Panc1 (cell line): ENCODE data around the gene SMAD9. TPM values are rescaled to one million over a fixed set of nuclear protein-coding genes. Genes with fewer than 3 reads are reported as not detected.

Experiments used
- ATAC-seq: fragments of 200-7000 bp; cut with Tn5 transposase; 2 replicates; pipeline ENCODE4 v1.9.1; 2020; ENCODE audit warnings: mild to moderate bottlenecking, moderate library complexity
- BruUV-seq: library from RNA; stranded (reverse); fragments of 400-500 nt; replicated peaks from 2 replicates; lab custom pipeline; 2021; lab: Mats Ljungman, UMichigan
- CTCF ChIA-PET: fragments of 300-600 bp; sonication (Branson Sonifier 250); formaldehyde crosslinking; loops from one replicate; lab custom pipeline; 2022; ENCODE audit warnings: antibody characterized with exemption; lab: Charles Lee
- POLR2A ChIA-PET: fragments of 300-600 bp; sonication (Branson Sonifier 250); formaldehyde crosslinking; loops from one replicate; lab custom pipeline; 2022; ENCODE audit warnings: antibody characterized with exemption; lab: Charles Lee
- DNase-seq: peaks from one replicate; pipeline ENCODE4 v3.0.0-alpha.2; 2010; ENCODE audit warnings: low read depth, low spot score
- H3K27ac ChIP-seq: 2 replicates; pipeline ENCODE4 v1.5.1; 2011; ENCODE audit warnings: mild to moderate bottlenecking, low read length, inconsistent platforms
- H3K27me3 ChIP-seq: fragments of 200-500 bp; sonication (Bioruptor generic); 2 replicates; pipeline ENCODE4 v1.6.0; 2014; ENCODE audit warnings: low read length, inconsistent platforms; ENCODE audit not compliant: control insufficient read depth, insufficient read depth
- H3K36me3 ChIP-seq: fragments of 200-500 bp; sonication (Bioruptor generic); 2 replicates; pipeline ENCODE4 v1.5.1; 2014; ENCODE audit warnings: inconsistent platforms, mild to moderate bottlenecking, low read length, moderate library complexity; ENCODE audit not compliant: control insufficient read depth, insufficient read depth
- H3K4me1 ChIP-seq: 2 replicates; pipeline ENCODE4 v1.5.1; 2011; ENCODE audit warnings: inconsistent platforms, mild to moderate bottlenecking, low read length, moderate library complexity; ENCODE audit not compliant: control insufficient read depth, insufficient read depth
- H3K4me3 ChIP-seq, 2 experiments: 2 replicates each; pipeline ENCODE4 v1.5.1; 2011 to 2012; ENCODE audit warnings: low read depth in 2 of 2, low read length in 2 of 2, mild to moderate bottlenecking in 2 of 2, inconsistent platforms in 1 of 2, moderate library complexity in 1 of 2
- H3K9me3 ChIP-seq: fragments of 200-500 bp; sonication (Bioruptor generic); 2 replicates; pipeline ENCODE4 v1.5.1; 2014; ENCODE audit warnings: low read depth, mild to moderate bottlenecking, inconsistent platforms, low read length, moderate library complexity; ENCODE audit not compliant: control insufficient read depth, insufficient read depth
- POLR2AphosphoS5 ChIP-seq: IDR thresholded peaks from 2 replicates; pipeline ENCODE4 v1.6.1; 2012; ENCODE audit warnings: mild to moderate bottlenecking, low read depth, low read length, moderate library complexity
- SIN3A ChIP-seq: IDR thresholded peaks from 2 replicates; pipeline ENCODE4 v1.6.1; 2012; ENCODE audit warnings: low read depth, mild to moderate bottlenecking, low read length, moderate library complexity, borderline replicate concordance; ENCODE audit not compliant: insufficient read depth
- TCF7L2 ChIP-seq: IDR thresholded peaks from 2 replicates; pipeline ENCODE4 v1.6.1; 2011; ENCODE audit warnings: mild to moderate bottlenecking, low read depth, low read length, inconsistent platforms
- in situ Hi-C: cut with HindIII; loops from 2 replicates; pipeline ENCODE4 v1.10.0; 2016; ENCODE audit warnings: low sequenced_read_pairs, low pct_unique_long_range_greater_than_20kb
- intact Hi-C: fragments of 100-400 bp; cut with micrococcal nuclease; formaldehyde crosslinking; loops from one replicate; pipeline ENCODE4 v1.10.0; 2022; ENCODE audit not compliant: unreplicated experiment
- total RNA-seq: library from RNA; stranded (reverse); gene quantifications from one replicate; pipeline ENCODE4 v1.2.1, GENCODE V29; 2021; ENCODE audit not compliant: unreplicated experiment
- TF ChIP-seq, protein P1 (sequence below): fragments of 450-650 bp; IDR thresholded peaks from 2 replicates; pipeline ENCODE4 v1.5.1; 2017; ENCODE audit warnings: mild to moderate bottlenecking
- TF ChIP-seq, protein P2 (sequence below), 2 experiments: IDR thresholded peaks; 2 replicates each; pipeline ENCODE4 v1.6.1; 2011 to 2012; ENCODE audit warnings: low read depth in 2 of 2, control low read depth in 1 of 2, low read length in 1 of 2, mild to moderate bottlenecking in 1 of 2, moderate library complexity in 1 of 2; ENCODE audit not compliant: insufficient read depth in 1 of 2

The SMAD9 gene
- total RNA-seq, 1 experiment from 2014 or later: 2.4 TPM

DNA sequence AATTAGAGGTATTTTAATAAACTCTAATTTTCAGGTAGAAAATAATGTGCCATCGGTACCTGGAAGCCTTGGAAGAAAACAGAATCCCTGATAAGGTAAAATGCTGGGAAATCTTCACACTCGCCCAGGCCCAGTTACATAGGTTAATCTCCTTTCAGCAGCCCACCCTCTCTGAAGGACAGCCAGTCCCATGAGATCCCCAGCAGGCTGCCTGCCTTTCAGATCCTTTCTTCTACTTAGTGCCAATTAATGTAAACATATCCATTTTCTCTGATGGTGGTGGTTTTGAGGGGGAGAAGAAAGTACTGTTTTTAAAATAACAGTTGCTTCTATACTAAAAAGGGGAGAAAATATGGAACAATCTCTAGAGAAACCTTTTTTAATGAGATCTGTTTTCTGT, 12.2 kb downstream of the SMAD9 start:
- H3K27ac ChIP-seq: no peak overlapping the region
- CTCF ChIA-PET: no interaction called here
- TF ChIP-seq POLR2AphosphoS5 (no peak), TCF7L2 (no peak), SIN3A (no peak)
- TF ChIP-seq, protein P1, sequence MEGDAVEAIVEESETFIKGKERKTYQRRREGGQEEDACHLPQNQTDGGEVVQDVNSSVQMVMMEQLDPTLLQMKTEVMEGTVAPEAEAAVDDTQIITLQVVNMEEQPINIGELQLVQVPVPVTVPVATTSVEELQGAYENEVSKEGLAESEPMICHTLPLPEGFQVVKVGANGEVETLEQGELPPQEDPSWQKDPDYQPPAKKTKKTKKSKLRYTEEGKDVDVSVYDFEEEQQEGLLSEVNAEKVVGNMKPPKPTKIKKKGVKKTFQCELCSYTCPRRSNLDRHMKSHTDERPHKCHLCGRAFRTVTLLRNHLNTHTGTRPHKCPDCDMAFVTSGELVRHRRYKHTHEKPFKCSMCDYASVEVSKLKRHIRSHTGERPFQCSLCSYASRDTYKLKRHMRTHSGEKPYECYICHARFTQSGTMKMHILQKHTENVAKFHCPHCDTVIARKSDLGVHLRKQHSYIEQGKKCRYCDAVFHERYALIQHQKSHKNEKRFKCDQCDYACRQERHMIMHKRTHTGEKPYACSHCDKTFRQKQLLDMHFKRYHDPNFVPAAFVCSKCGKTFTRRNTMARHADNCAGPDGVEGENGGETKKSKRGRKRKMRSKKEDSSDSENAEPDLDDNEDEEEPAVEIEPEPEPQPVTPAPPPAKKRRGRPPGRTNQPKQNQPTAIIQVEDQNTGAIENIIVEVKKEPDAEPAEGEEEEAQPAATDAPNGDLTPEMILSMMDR: no peak
- TF ChIP-seq, protein P2, sequence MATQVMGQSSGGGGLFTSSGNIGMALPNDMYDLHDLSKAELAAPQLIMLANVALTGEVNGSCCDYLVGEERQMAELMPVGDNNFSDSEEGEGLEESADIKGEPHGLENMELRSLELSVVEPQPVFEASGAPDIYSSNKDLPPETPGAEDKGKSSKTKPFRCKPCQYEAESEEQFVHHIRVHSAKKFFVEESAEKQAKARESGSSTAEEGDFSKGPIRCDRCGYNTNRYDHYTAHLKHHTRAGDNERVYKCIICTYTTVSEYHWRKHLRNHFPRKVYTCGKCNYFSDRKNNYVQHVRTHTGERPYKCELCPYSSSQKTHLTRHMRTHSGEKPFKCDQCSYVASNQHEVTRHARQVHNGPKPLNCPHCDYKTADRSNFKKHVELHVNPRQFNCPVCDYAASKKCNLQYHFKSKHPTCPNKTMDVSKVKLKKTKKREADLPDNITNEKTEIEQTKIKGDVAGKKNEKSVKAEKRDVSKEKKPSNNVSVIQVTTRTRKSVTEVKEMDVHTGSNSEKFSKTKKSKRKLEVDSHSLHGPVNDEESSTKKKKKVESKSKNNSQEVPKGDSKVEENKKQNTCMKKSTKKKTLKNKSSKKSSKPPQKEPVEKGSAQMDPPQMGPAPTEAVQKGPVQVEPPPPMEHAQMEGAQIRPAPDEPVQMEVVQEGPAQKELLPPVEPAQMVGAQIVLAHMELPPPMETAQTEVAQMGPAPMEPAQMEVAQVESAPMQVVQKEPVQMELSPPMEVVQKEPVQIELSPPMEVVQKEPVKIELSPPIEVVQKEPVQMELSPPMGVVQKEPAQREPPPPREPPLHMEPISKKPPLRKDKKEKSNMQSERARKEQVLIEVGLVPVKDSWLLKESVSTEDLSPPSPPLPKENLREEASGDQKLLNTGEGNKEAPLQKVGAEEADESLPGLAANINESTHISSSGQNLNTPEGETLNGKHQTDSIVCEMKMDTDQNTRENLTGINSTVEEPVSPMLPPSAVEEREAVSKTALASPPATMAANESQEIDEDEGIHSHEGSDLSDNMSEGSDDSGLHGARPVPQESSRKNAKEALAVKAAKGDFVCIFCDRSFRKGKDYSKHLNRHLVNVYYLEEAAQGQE (IDR thresholded peaks at IDR 0.05; ENCODE audit: insufficient read depth in 1 of 2, low read depth in 2 of 2, low read length in 1 of 2): no peak
- BruUV-seq: no TSS peak
- no peak for ATAC-seq
- DNase-seq: no peak
- in situ Hi-C loops (no loop called here), intact Hi-C loops (no loop called here)
- no peaks in the 10 kb centered on the region for H3K27me3 ChIP-seq
- H3K9me3 ChIP-seq: no peaks in the 10 kb centered on the region
- no peaks in the 10 kb centered on the region for H3K4me1 ChIP-seq
- POLR2A ChIA-PET: no interaction called here
- no peak overlapping the region for H3K4me3 ChIP-seq
- H3K36me3 ChIP-seq: no peaks in the 10 kb centered on the region

DNA sequence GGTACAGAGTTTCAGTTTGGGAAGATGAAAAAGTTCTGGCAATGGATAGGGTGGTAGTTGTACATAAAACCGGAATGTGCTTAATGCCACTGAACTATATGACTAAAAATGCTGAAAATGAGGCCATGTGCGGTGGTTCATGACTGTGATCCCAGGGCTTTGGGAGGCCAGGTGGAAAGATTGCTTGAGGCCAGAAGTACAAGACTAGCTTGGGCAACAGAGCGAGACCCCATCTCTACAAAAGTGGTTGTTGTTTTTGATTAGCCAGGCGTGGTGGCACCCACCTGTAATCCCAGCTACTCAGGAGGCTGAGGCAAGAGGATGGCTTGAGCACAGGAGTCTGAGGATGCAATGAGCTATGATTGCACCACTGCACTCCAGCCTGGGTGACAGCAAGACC, 12.8 kb downstream of the SMAD9 start:
- Histone ChIP-seq H3K4me1 (no peaks in the 10 kb centered on the region), H3K27ac (no peak overlapping the region), H3K27me3 (no peaks in the 10 kb centered on the region), H3K4me3 (no peak overlapping the region), H3K9me3 (no peaks in the 10 kb centered on the region), H3K36me3 (no peaks in the 10 kb centered on the region)
- ATAC-seq (no peak), DNase-seq (no peak)
- in situ Hi-C loops (no loop called here), intact Hi-C loops (no loop called here)
- no peak for TF ChIP-seq SIN3A
- TF ChIP-seq TCF7L2: no peak
- TF ChIP-seq POLR2AphosphoS5: no peak
- TF ChIP-seq, protein P1: no peak
- TF ChIP-seq, protein P2 (IDR thresholded peaks at IDR 0.05; ENCODE audit: insufficient read depth in 1 of 2, low read depth in 2 of 2, low read length in 1 of 2): no peak
- ChIA-PET POLR2A (no interaction called here), CTCF (no interaction called here)
- no TSS peak for BruUV-seq
